ENCODE results near the gene PPP1CC. TPM values are rescaled to one million over a fixed set of nuclear protein-coding genes. Genes with fewer than 3 reads are reported as not detected.

The PPP1CC gene
- total RNA-seq, 1 experiment from 2014 or later: 321 TPM

- H3K27ac Mint-ChIP-seq: no peak overlapping the region
- POLR2A ChIA-PET: interaction anchor here (0.7 to 1.3 kb wide), 2 partner anchors 13 to 640 kb away, joined by 3 to 10 read pairs; no protein-coding TSS in a partner anchor
- H3K36me3 Mint-ChIP-seq: no peaks in the 10 kb centered on the region
- DNase-seq (ENCODE audit: low spot score): no peak
- no peaks in the 10 kb centered on the region for H3K9me3 Mint-ChIP-seq
- H3K4me1 Mint-ChIP-seq: peaks cover 4% of the 10 kb centered on the region; the same call in 1 of the 2 replicates
- no peak overlapping the region for H3K4me3 Mint-ChIP-seq
- no peak for TF ChIP-seq ATF6 (CRISPR knock-in tag; IDR thresholded peaks at IDR 0.05)
- no peak for TF ChIP-seq ZNF425 (CRISPR knock-in tag; conservative IDR thresholded peaks at IDR 0.05)
- no peak for TF ChIP-seq ZNF263 (CRISPR knock-in tag; IDR thresholded peaks at IDR 0.05; ENCODE audit: low read depth)
- TF ChIP-seq JUN (CRISPR knock-in tag; IDR thresholded peaks at IDR 0.05): no peak
- no peak for TF ChIP-seq NFE2L1 (CRISPR knock-in tag; IDR thresholded peaks at IDR 0.05)
- TF ChIP-seq CTCF (IDR thresholded peaks at IDR 0.05): no peak
- TF ChIP-seq ETV6 (CRISPR knock-in tag; IDR thresholded peaks at IDR 0.05): no peak
- TF ChIP-seq FOXP4 (CRISPR knock-in tag; IDR thresholded peaks at IDR 0.05): no peak
- no peak for TF ChIP-seq ZNF396 (CRISPR knock-in tag; IDR thresholded peaks at IDR 0.05; ENCODE audit: borderline replicate concordance)
- TF ChIP-seq PRDM15 (CRISPR knock-in tag; IDR thresholded peaks at IDR 0.05): no peak
- no peak for TF ChIP-seq SOX15 (CRISPR knock-in tag; IDR thresholded peaks at IDR 0.05)
- TF ChIP-seq E2F5 (CRISPR knock-in tag; IDR thresholded peaks at IDR 0.05): no peak
- no peak for ATAC-seq
- no peaks in the 10 kb centered on the region for H3K27me3 Mint-ChIP-seq (ENCODE audit: low read depth)
- CTCF ChIA-PET: interaction anchor here (0.6 kb wide), 1 partner anchor 142 kb away, joined by 3 read pairs; no protein-coding TSS in a partner anchor
Measured at GRCh38 chr12:110756611-110757010, 13.9 kb upstream of the PPP1CC start.
